Nasal cavity respiratory epithelium epithelial cell of viscerocranial mucosa (primary cell): ENCODE results near the gene KHDC1L. TPM values are rescaled to one million over a fixed set of nuclear protein-coding genes. Genes with fewer than 3 reads are reported as not detected.

ENCODE experiments used
- total RNA-seq: library from RNA; depleted of rRNA; stranded (reverse); fragments of >200 nt; gene quantifications from 2 replicates; pipeline ENCODE4 v1.2.3, GENCODE V29; 2014

Gene KHDC1L
- not detected in 2 replicates for total RNA-seq

GRCh38 chr6:73225396-73225795, at the start of gene KHDC1L:
KHDC1L (minus strand) TSS chr6:73225496; CDS start chr6:73225408, 88 bp downstream.

GRCh38 chr6:73262671-73263569, 37.6 kb upstream of the KHDC1L start, which contains the start of gene KHDC1:
KHDC1 (minus strand) TSS chr6:73263196; CDS start chr6:73242517, 20,679 bp downstream.

Other genes starting within 250 kb of the KHDC1L start
- 0.68 and 1.7 TPM in 2 replicates for gene KHDC1, start 37.7 kb upstream of the KHDC1L start, total RNA-seq
- not detected in 2 replicates for gene DPPA5, start 128.8 kb upstream of the KHDC1L start, total RNA-seq
- gene KHDC3L, start 137.2 kb upstream of the KHDC1L start, total RNA-seq, result not detected in 2 replicates
- gene OOEP, start 144.4 kb upstream of the KHDC1L start, total RNA-seq, result 0.14 TPM in 1 of 2 replicates, not detected in the other
- gene DDX43, start 169.3 kb upstream of the KHDC1L start, total RNA-seq, result 0.34 and 1.00 TPM in 2 replicates
- 5.6 and 11.3 TPM in 2 replicates for gene CGAS, start 226.8 kb upstream of the KHDC1L start, total RNA-seq
- gene MTO1, start 236.2 kb upstream of the KHDC1L start, total RNA-seq, result 39.0 and 66.6 TPM in 2 replicates